HEK293T (cell line): ENCODE measurements around the gene GDF2.

Experiments used
- CTCF ChIA-PET: fragments of 350-600 bp; formaldehyde crosslinking; extraction: SDS; loops from one replicate; lab custom pipeline; 2021; ENCODE audit warnings: antibody characterized with exemption, inconsistent platforms; lab: Yijun Ruan, JAX
- POLR2A ChIA-PET: fragments of 350-600 bp; formaldehyde crosslinking; extraction: SDS; loops from one replicate; lab custom pipeline; 2020; ENCODE audit warnings: antibody characterized with exemption, inconsistent platforms; lab: Yijun Ruan, JAX
- DNase-seq: peaks from one replicate; pipeline ENCODE4 v3.0.0; 2012; ENCODE audit warnings: mixed read lengths; ENCODE audit errors: extremely low spot score
- ARNT ChIP-seq: fragments of 450-650 bp; IDR thresholded peaks from 2 replicates; pipeline ENCODE4 v1.6.1; 2017; ENCODE audit warnings: mild to moderate bottlenecking
- BHLHE40 ChIP-seq: fragments of 450-650 bp; IDR thresholded peaks from 2 replicates; pipeline ENCODE4 v1.6.1; 2016; ENCODE audit warnings: mild to moderate bottlenecking, moderate library complexity, borderline replicate concordance
- CTBP1 ChIP-seq: fragments of 450-650 bp; IDR thresholded peaks from 2 replicates; pipeline ENCODE4 v1.6.1; 2016; ENCODE audit warnings: borderline replicate concordance
- ELF4 ChIP-seq: fragments of 450-650 bp; IDR thresholded peaks from 2 replicates; pipeline ENCODE4 v1.6.1; 2017; ENCODE audit warnings: antibody characterized with exemption
- FOXA1 ChIP-seq: fragments of 450-650 bp; IDR thresholded peaks from 2 replicates; pipeline ENCODE4 v1.6.1; 2016; ENCODE audit warnings: mild to moderate bottlenecking
- FOXK2 ChIP-seq: fragments of 450-650 bp; IDR thresholded peaks from 2 replicates; pipeline ENCODE4 v1.6.1; 2016; ENCODE audit warnings: mild to moderate bottlenecking
- FOXM1 ChIP-seq: fragments of 450-650 bp; IDR thresholded peaks from 2 replicates; pipeline ENCODE4 v1.6.1; 2017; ENCODE audit warnings: mild to moderate bottlenecking, borderline replicate concordance
- HDGF ChIP-seq: fragments of 450-650 bp; IDR thresholded peaks from 2 replicates; pipeline ENCODE4 v1.6.1; 2017; ENCODE audit warnings: antibody characterized with exemption, borderline replicate concordance
- L3MBTL2 ChIP-seq: fragments of 450-650 bp; conservative IDR thresholded peaks from 2 replicates; pipeline ENCODE4 v1.6.1; 2016; ENCODE audit warnings: mild to moderate bottlenecking
- LEF1 ChIP-seq: fragments of 450-650 bp; IDR thresholded peaks from 2 replicates; pipeline ENCODE4 v1.6.1; 2017; ENCODE audit warnings: mild to moderate bottlenecking, borderline replicate concordance
- NFRKB ChIP-seq: fragments of 450-650 bp; IDR thresholded peaks from 2 replicates; pipeline ENCODE4 v1.6.1; 2016; ENCODE audit warnings: mild to moderate bottlenecking, moderate library complexity
- PKNOX1 ChIP-seq: fragments of 450-650 bp; IDR thresholded peaks from 2 replicates; pipeline ENCODE4 v1.6.1; 2016
- SP1 ChIP-seq: fragments of 450-650 bp; IDR thresholded peaks from 2 replicates; pipeline ENCODE4 v1.6.1; 2017
- SUZ12 ChIP-seq: fragments of 450-650 bp; IDR thresholded peaks from 2 replicates; pipeline ENCODE4 v1.6.1; 2016; ENCODE audit warnings: mild to moderate bottlenecking
- TARDBP ChIP-seq: fragments of 450-650 bp; IDR thresholded peaks from 2 replicates; pipeline ENCODE4 v1.6.1; 2016
- ZNF384 ChIP-seq: fragments of 450-650 bp; IDR thresholded peaks from 2 replicates; pipeline ENCODE4 v1.6.1; 2016

GDF2 gene

GRCh38 chr10:47282005-47282656 lies 40.1 kb upstream of the GDF2 start:
- no peak for TF ChIP-seq HDGF
- no peak for TF ChIP-seq SP1
- TF ChIP-seq FOXM1, result no peak
- TF ChIP-seq FOXK2, result no peak
- TF ChIP-seq FOXA1, result no peak
- TF ChIP-seq BHLHE40, result no peak
- no peak for TF ChIP-seq TARDBP
- TF ChIP-seq LEF1, result no peak
- TF ChIP-seq ARNT, result no peak
- TF ChIP-seq ELF4, result no peak
- TF ChIP-seq ZNF384, result no peak
- TF ChIP-seq NFRKB, result no peak
- TF ChIP-seq CTBP1, result no peak
- TF ChIP-seq PKNOX1, result no peak
- no peak for TF ChIP-seq SUZ12
- TF ChIP-seq L3MBTL2, result no peak
- ChIA-PET CTCF (no interaction called here), POLR2A (no interaction called here)
- DNase-seq, result no peak

DNA sequence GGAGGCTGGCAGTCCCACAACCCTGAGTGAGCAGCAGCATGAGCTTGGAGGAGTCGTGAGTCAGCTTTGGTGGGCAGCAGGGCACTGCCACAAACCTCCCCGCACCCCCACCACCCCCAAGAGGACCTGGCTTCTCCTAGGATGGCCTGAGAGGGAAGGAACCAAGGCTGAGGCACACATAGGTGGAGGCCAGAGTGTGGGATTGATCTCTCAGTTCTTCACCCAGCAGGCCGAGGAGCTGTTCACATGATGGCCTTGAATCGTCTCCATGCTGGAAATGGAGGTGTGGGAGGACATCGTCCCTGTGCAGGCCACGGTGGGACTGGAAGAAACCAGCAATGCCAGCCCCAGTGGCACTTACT lies 39.6 kb upstream of the GDF2 start:
- no peak for DNase-seq
- POLR2A ChIA-PET, result no interaction called here
- CTCF ChIA-PET, result no interaction called here
- TF ChIP-seq BHLHE40 (no peak), FOXK2 (no peak), PKNOX1 (no peak), FOXM1 (no peak), NFRKB (no peak), CTBP1 (no peak), SP1 (no peak), L3MBTL2 (no peak), SUZ12 (no peak), ZNF384 (no peak)

- ChIA-PET POLR2A (no interaction called here), CTCF (no interaction called here)
- no peak for TF ChIP-seq FOXA1
- TF ChIP-seq TARDBP, result no peak
- no peak for DNase-seq
Measured at GRCh38 chr10:47283101-47283630, 39.1 kb upstream of the GDF2 start.

- TF ChIP-seq ZNF384, result no peak
- no peak for TF ChIP-seq L3MBTL2
- TF ChIP-seq SUZ12, result no peak
- no peak for TF ChIP-seq ARNT
- TF ChIP-seq FOXA1, result no peak
- TF ChIP-seq LEF1, result no peak
- TF ChIP-seq BHLHE40, result no peak
- no peak for TF ChIP-seq CTBP1
- no peak for TF ChIP-seq SP1
- TF ChIP-seq NFRKB, result no peak
- CTCF ChIA-PET, result no interaction called here
- POLR2A ChIA-PET, result no interaction called here
- DNase-seq, result no peak
Measured at GRCh38 chr10:47283848-47284247, 38.4 kb upstream of the GDF2 start.

GRCh38 chr10:47285381-47286115 lies 36.7 kb upstream of the GDF2 start:
- POLR2A ChIA-PET, result no interaction called here
- no peak for TF ChIP-seq SUZ12
- no peak for TF ChIP-seq L3MBTL2
- no peak for TF ChIP-seq FOXM1
- TF ChIP-seq SP1, result no peak
- TF ChIP-seq ARNT, result no peak
- TF ChIP-seq ZNF384, result no peak
- no peak for TF ChIP-seq HDGF
- TF ChIP-seq LEF1, result no peak
- CTCF ChIA-PET, result no interaction called here
- no peak for DNase-seq

GRCh38 chr10:47286116-47286505 lies 36.1 kb upstream of the GDF2 start:
- TF ChIP-seq ARNT (no peak), BHLHE40 (no peak), FOXA1 (no peak), PKNOX1 (no peak), SUZ12 (no peak), FOXK2 (no peak), FOXM1 (no peak), LEF1 (no peak), L3MBTL2 (no peak), HDGF (no peak), CTBP1 (no peak), ZNF384 (no peak), NFRKB (no peak), TARDBP (no peak)
- DNase-seq, result no peak
- CTCF ChIA-PET, result interaction anchor here (0.6 kb wide), 1 partner anchor 15 kb away, joined by 4 read pairs; no protein-coding TSS in a partner anchor
- POLR2A ChIA-PET, result no interaction called here
